Activated CD4-positive, alpha-beta T cell treated with anti-CD3 and anti-CD28 coated beads, Interleukin-2, Interleukin-4, amounts not matched to agents 100 ng/mL and 50 ng/mL, durations not matched to agents 16 hours and 8 hours (primary cell): Measurements from ENCODE around the gene CHDH.

Source experiments
- DNase-seq: peaks from one replicate; pipeline ENCODE4 v3.0.0-alpha.2; 2020; ENCODE audit warnings: low spot score

Gene CHDH

GRCh38 chr3:53846134-53846850 lies at the start of gene CHDH, which contains the start of gene IL17RB:
CHDH (minus strand) TSS chr3:53846419; CDS start chr3:53824008, 22,411 bp downstream.
IL17RB (plus strand) TSS chr3:53846568; CDS start chr3:53846589, 21 bp downstream.
- peak; percentile 21 for DNase-seq

GRCh38 chr3:53892286-53892637 lies 46.0 kb upstream of the CHDH start:
- no peak for DNase-seq

GRCh38 chr3:53891497-53892285 lies 45.5 kb upstream of the CHDH start, which contains the start of gene SELENOK:
SELENOK (minus strand) TSS chr3:53891859.
- DNase-seq: peak; percentile 98

GRCh38 chr3:53890726-53891475 lies 44.7 kb upstream of the CHDH start:
- peak; percentile 29 for DNase-seq

- no peak for DNase-seq
Observed at GRCh38 chr3:53888232-53888631, 42.0 kb upstream of the CHDH start.

- DNase-seq: no peak
Observed at GRCh38 chr3:53887446-53887845, 41.2 kb upstream of the CHDH start.

GRCh38 chr3:53885239-53885638 lies 39.0 kb upstream of the CHDH start:
- DNase-seq: no peak

- no peak for DNase-seq
Observed at GRCh38 chr3:53884623-53885022, 38.4 kb upstream of the CHDH start.

- no peak for DNase-seq
Observed at GRCh38 chr3:53883008-53883407, 36.8 kb upstream of the CHDH start.

- DNase-seq: peak; percentile 87
Observed at GRCh38 chr3:53881691-53882593, 35.7 kb upstream of the CHDH start, which contains the start of gene ACTR8. ACTR8 (minus strand) TSS chr3:53882152; CDS start chr3:53882101, 51 bp downstream.

- DNase-seq: no peak
Observed at GRCh38 chr3:53880396-53881345, 34.5 kb upstream of the CHDH start.

- no peak for DNase-seq
Observed at GRCh38 chr3:53865732-53866499, 19.7 kb upstream of the CHDH start.

GRCh38 chr3:53863145-53863544 lies 16.9 kb upstream of the CHDH start:
- no peak for DNase-seq

- no peak for DNase-seq
Observed at GRCh38 chr3:53862241-53862640, 16.0 kb upstream of the CHDH start.

- DNase-seq: no peak
Observed at GRCh38 chr3:53860196-53860595, 14.0 kb upstream of the CHDH start.

- no peak for DNase-seq
Observed at GRCh38 chr3:53859178-53859577, 13.0 kb upstream of the CHDH start.

GRCh38 chr3:53858096-53858741 lies 12.0 kb upstream of the CHDH start:
- DNase-seq: no peak

- no peak for DNase-seq
Observed at GRCh38 chr3:53856964-53857363, 10.7 kb upstream of the CHDH start.

- no peak for DNase-seq
Observed at GRCh38 chr3:53850895-53851294, 4.7 kb upstream of the CHDH start.
